ENCODE measurements around the gene ZFX. TPM values are rescaled to one million over a fixed set of nuclear protein-coding genes. Genes with fewer than 3 reads are reported as not detected.

Gene ZFX
- total RNA-seq, 1 experiment from 2014 or later, result 66.8 TPM

DNA sequence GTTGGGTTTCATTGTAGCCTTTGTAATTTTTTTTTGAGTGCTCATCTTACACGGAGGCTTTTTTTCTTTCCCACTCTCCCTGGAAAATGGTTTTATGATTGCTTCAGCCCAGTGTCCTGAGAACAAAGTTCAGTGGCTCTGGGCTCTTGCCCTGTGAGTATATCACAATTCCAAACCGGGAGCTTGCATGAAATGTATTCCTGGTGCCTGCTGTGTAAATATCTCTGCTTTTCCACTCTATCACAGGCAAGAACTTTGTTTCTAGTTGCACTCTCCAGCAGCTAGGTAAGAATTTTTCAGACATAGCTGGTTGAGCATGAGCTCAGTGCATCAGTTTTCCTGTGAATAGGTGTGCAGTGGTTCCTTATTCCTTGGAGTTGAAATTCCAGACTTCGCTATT lies 103.5 kb downstream of the ZFX start:
- H3K18ac ChIP-seq (ENCODE audit: insufficient read length, low read depth, low read length), result no peak overlapping the region
- H4K91ac ChIP-seq (ENCODE audit: insufficient read length, low read depth, low read length), result no peak overlapping the region
- no peak overlapping the region for H3K4ac ChIP-seq (ENCODE audit: low read depth, low read length)
- Mint-ChIP-seq H3K4me3 (no peak overlapping the region), H3K9me3 (no peaks in the 10 kb centered on the region), H3K4me1 (peaks cover 7 to 15% of the 10 kb centered on the region in 2 experiments), H3K36me3 (ENCODE audit: insufficient read depth in 1 of 3, low read depth in 3 of 3) (no peaks in the 10 kb centered on the region), H3K27me3 (ENCODE audit: low read depth) (no peaks in the 10 kb centered on the region), H3K27ac (peak overlapping the region in 2 of 3 experiments; percentile 36 to 38; a peak in 3 of 7 replicates)
- no peak overlapping the region for H2BK120ac ChIP-seq (ENCODE audit: low read depth, low read length, poor library complexity, severe bottlenecking)
- no peak overlapping the region for H2BK12ac ChIP-seq (ENCODE audit: insufficient read length, low read depth, low read length)
- H3K9me3 ChIP-seq (ENCODE audit: control insufficient read depth, low read depth, low read length), result no peaks in the 10 kb centered on the region
- H2AK5ac ChIP-seq (ENCODE audit: insufficient read length, low read length), result no peak overlapping the region
- no peaks in the 10 kb centered on the region for H3K4me1 ChIP-seq (ENCODE audit: insufficient read depth, low read length)
- H2BK5ac ChIP-seq (ENCODE audit: insufficient read length, low read length), result no peak overlapping the region
- no peak overlapping the region for H3K23ac ChIP-seq (ENCODE audit: insufficient read length, low read depth, low read length)
- no peaks in the 10 kb centered on the region for H3K27me3 ChIP-seq (ENCODE audit: insufficient read depth, low read length)
- TF ChIP-seq, protein P1, sequence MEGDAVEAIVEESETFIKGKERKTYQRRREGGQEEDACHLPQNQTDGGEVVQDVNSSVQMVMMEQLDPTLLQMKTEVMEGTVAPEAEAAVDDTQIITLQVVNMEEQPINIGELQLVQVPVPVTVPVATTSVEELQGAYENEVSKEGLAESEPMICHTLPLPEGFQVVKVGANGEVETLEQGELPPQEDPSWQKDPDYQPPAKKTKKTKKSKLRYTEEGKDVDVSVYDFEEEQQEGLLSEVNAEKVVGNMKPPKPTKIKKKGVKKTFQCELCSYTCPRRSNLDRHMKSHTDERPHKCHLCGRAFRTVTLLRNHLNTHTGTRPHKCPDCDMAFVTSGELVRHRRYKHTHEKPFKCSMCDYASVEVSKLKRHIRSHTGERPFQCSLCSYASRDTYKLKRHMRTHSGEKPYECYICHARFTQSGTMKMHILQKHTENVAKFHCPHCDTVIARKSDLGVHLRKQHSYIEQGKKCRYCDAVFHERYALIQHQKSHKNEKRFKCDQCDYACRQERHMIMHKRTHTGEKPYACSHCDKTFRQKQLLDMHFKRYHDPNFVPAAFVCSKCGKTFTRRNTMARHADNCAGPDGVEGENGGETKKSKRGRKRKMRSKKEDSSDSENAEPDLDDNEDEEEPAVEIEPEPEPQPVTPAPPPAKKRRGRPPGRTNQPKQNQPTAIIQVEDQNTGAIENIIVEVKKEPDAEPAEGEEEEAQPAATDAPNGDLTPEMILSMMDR (conservative IDR thresholded peaks at IDR 0.05), result no peak
- no peak for DNase-seq
- H4K5ac ChIP-seq (ENCODE audit: insufficient read length, low read depth, low read length), result no peak overlapping the region
- H2BK15ac ChIP-seq (ENCODE audit: low read depth, low read length), result no peak overlapping the region
- no peaks in the 10 kb centered on the region for H3K23me2 ChIP-seq (ENCODE audit: insufficient read length, low read depth, low read length, poor library complexity, severe bottlenecking)
- no peaks in the 10 kb centered on the region for H4K20me1 ChIP-seq (ENCODE audit: control insufficient read depth, insufficient read depth, insufficient read length)
- H2BK20ac ChIP-seq (ENCODE audit: low read depth, low read length, poor library complexity, severe bottlenecking), result no peak overlapping the region
- no peak overlapping the region for H3K56ac ChIP-seq (ENCODE audit: insufficient read length, low read depth, low read length)
- H2AFZ ChIP-seq (ENCODE audit: low read length), result no peak overlapping the region
- H3K14ac ChIP-seq (ENCODE audit: insufficient read depth, low read length), result no peak overlapping the region
- H4K8ac ChIP-seq (replicated peaks; ENCODE audit: insufficient read length, low read depth, low read length), result no peak overlapping the region
- no peak overlapping the region for H3T11ph ChIP-seq (ENCODE audit: low read length)
- no peak overlapping the region for H3K4me2 ChIP-seq (ENCODE audit: insufficient read depth, insufficient read length, low read length)
- WGBS (ENCODE audit: extremely low coverage, insufficient read length, low lambda C conversion rate), result no CpG with 5 or more reads among the region's 3 CpGs
- no peak overlapping the region for H3K9ac ChIP-seq (ENCODE audit: extremely low read depth, insufficient read length, low read length)
- H3K79me2 ChIP-seq (ENCODE audit: insufficient read depth, low read length), result no peaks in the 10 kb centered on the region
- no peaks in the 10 kb centered on the region for H3K79me1 ChIP-seq (ENCODE audit: insufficient read depth, low read depth, low read length, poor library complexity, severe bottlenecking)
- H3K27ac ChIP-seq (ENCODE audit: insufficient read length, low read depth, low read length), result no peak overlapping the region
